ENCODE measurements around the gene ITGB2.
"Not testable (repeated sequence)": the region's sequence is repeated elsewhere in the genome, so short reads cannot be mapped to it uniquely, and the experiment has no call there.

The ITGB2 gene

GRCh38 chr21:44884097-44884496 is 36.6 kb downstream of the ITGB2 start:
- DNase-seq (ENCODE audit: low read depth in 2 of 2): no peak

- no peak for DNase-seq (ENCODE audit: low read depth in 2 of 2)
Measured at GRCh38 chr21:44883250-44883649, 37.4 kb downstream of the ITGB2 start.

GRCh38 chr21:44881198-44881872 is 39.4 kb downstream of the ITGB2 start:
- no peak for DNase-seq (ENCODE audit: low read depth in 2 of 2)

- DNase-seq (ENCODE audit: low read depth in 2 of 2): no peak
Measured at GRCh38 chr21:44880405-44881197, 40.1 kb downstream of the ITGB2 start.

GRCh38 chr21:44879238-44879637 is 41.5 kb downstream of the ITGB2 start:
- not testable (repeated sequence) for DNase-seq (ENCODE audit: low read depth in 2 of 2)

- DNase-seq (ENCODE audit: low read depth in 2 of 2): no peak
Measured at GRCh38 chr21:44878053-44878982, 42.4 kb downstream of the ITGB2 start.

- DNase-seq (ENCODE audit: low read depth in 2 of 2): no peak
Measured at GRCh38 chr21:44876849-44877575, 43.7 kb downstream of the ITGB2 start.

- no peak for DNase-seq (ENCODE audit: low read depth in 2 of 2)
Measured at GRCh38 chr21:44875316-44875700, 45.4 kb downstream of the ITGB2 start.

- no peak for DNase-seq (ENCODE audit: low read depth in 2 of 2)
Measured at GRCh38 chr21:44874497-44875315, 46.0 kb downstream of the ITGB2 start.

GRCh38 chr21:44874240-44874496 is 46.5 kb downstream of the ITGB2 start:
- no peak for DNase-seq (ENCODE audit: low read depth in 2 of 2)

- peak; percentile 93 to 94 for DNase-seq (ENCODE audit: low read depth in 2 of 2)
Measured at GRCh38 chr21:44873356-44874239, 47.1 kb downstream of the ITGB2 start, which contains the start of gene PTTG1IP. PTTG1IP (minus strand) TSS chr21:44873690; CDS start chr21:44873616, 74 bp downstream.

- no peak for DNase-seq (ENCODE audit: low read depth in 2 of 2)
Measured at GRCh38 chr21:44872649-44873355, 47.9 kb downstream of the ITGB2 start.

GRCh38 chr21:44872323-44872648 is 48.4 kb downstream of the ITGB2 start:
- DNase-seq (ENCODE audit: low read depth in 2 of 2): no peak

- no peak for DNase-seq (ENCODE audit: low read depth in 2 of 2)
Measured at GRCh38 chr21:44871576-44872269, 49.0 kb downstream of the ITGB2 start.

GRCh38 chr21:44870748-44871495 is 49.8 kb downstream of the ITGB2 start:
- DNase-seq (ENCODE audit: low read depth in 2 of 2): no peak

GRCh38 chr21:44869781-44870747 is 50.6 kb downstream of the ITGB2 start:
- peak in 1 of 2 experiments; percentile 47 for DNase-seq (ENCODE audit: low read depth in 2 of 2)

GRCh38 chr21:44868707-44869106 is 52.0 kb downstream of the ITGB2 start:
- no peak for DNase-seq (ENCODE audit: low read depth in 2 of 2)
